Smooth muscle cell (in vitro differentiated cells): Measurements from ENCODE around the gene MINPP1. TPM values are rescaled to one million over a fixed set of nuclear protein-coding genes. Genes with fewer than 3 reads are reported as not detected.

Experiments used
- DNase-seq: peaks from one replicate; lab custom pipeline; 2025; ENCODE audit not compliant: unreplicated experiment; lab: John Stamatoyannopoulos, UW
- H2AFZ ChIP-seq: fragments of 200-600 bp; sonication (generic); 2 replicates; pipeline ENCODE4 v1.6.0; 2016; ENCODE audit warnings: antibody characterized with exemption, low read depth, mild to moderate bottlenecking
- H3F3A ChIP-seq: fragments of 200-600 bp; sonication (generic); 2 replicates; pipeline ENCODE4 v1.6.0; 2017; ENCODE audit warnings: antibody characterized with exemption, low read depth
- H3K27ac ChIP-seq: fragments of 200-600 bp; sonication (generic); 2 replicates; pipeline ENCODE4 v1.5.1; 2016; ENCODE audit warnings: low read depth, mild to moderate bottlenecking
- H3K27me3 ChIP-seq: fragments of 200-600 bp; sonication (generic); 2 replicates; pipeline ENCODE4 v1.6.1; 2016; ENCODE audit warnings: low read depth, mild to moderate bottlenecking
- H3K36me3 ChIP-seq: fragments of 200-600 bp; sonication (generic); 2 replicates; pipeline ENCODE4 v1.5.1; 2016; ENCODE audit warnings: low read depth
- H3K4me1 ChIP-seq: fragments of 200-600 bp; sonication (generic); 2 replicates; pipeline ENCODE4 v1.5.1; 2016; ENCODE audit warnings: low read depth
- H3K4me2 ChIP-seq: fragments of 200-600 bp; sonication (generic); 2 replicates; pipeline ENCODE4 v1.6.0; 2016; ENCODE audit warnings: mild to moderate bottlenecking
- H3K4me3 ChIP-seq: fragments of 200-600 bp; sonication (generic); 2 replicates; pipeline ENCODE4 v1.5.1; 2016; ENCODE audit warnings: mild to moderate bottlenecking
- H3K79me2 ChIP-seq: fragments of 200-600 bp; sonication (generic); 2 replicates; pipeline ENCODE4 v1.6.0; 2016; ENCODE audit warnings: low read depth, mild to moderate bottlenecking
- H3K9ac ChIP-seq: fragments of 200-600 bp; sonication (generic); 2 replicates; pipeline ENCODE4 v1.6.0; 2016; ENCODE audit warnings: low read depth
- H3K9me3 ChIP-seq: fragments of 200-600 bp; sonication (generic); replicated peaks from 2 replicates; pipeline ENCODE4 v1.5.1; 2016; ENCODE audit warnings: low read depth
- H4K20me1 ChIP-seq: fragments of 200-600 bp; sonication (generic); 2 replicates; pipeline ENCODE4 v1.6.0; 2016; ENCODE audit warnings: low read depth
- CTCF ChIP-seq: fragments of 200-600 bp; sonication (generic); IDR thresholded peaks from 2 replicates; pipeline ENCODE4 v1.5.1; 2017; ENCODE audit warnings: borderline replicate concordance, mild to moderate bottlenecking, antibody characterized with exemption; ENCODE audit not compliant: insufficient read depth, poor library complexity, severe bottlenecking
- WGBS: methylation state at CpG from one replicate; pipeline ENCODE4 v1.1.7; 2016; ENCODE audit warnings: low lambda C conversion rate; 5-methylcytosine and 5-hydroxymethylcytosine counted together
- polyA plus RNA-seq: library from polyadenylated mRNA; unstranded; fragments of >200 nt; fragmentation: Nextera tagmentation; extraction: Ambion mirVana; gene quantifications from 2 replicates; pipeline ENCODE4 v1.2.1, GENCODE V29; 2016
- total RNA-seq: library from RNA; depleted of rRNA; stranded (reverse); fragments of >200 nt; gene quantifications from 2 replicates; pipeline ENCODE4 v1.2.3, GENCODE V29; 2014

Gene MINPP1
- total and polyA plus RNA-seq, 2 experiments from 2014 or later: 24.5 to 31.7 TPM

DNA sequence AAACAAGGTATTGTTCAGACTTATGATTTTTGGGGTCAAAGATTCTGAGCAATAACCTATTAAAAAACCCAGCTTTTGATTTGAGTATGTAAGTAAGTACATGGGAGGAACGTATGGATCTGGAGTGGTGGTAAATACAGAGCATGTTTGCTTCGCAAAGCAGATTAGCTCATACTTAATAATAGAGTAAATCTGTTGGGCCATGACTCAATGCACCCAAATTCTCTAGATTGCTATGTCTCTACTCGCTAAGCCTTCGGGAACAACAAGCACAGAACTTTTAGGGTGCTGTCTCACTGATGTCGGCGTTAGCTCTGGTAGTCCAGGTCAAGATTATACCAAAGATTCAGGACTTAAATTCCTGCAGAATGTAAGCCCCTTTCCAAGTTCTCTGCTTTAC lies 807 bp upstream of the MINPP1 start:
- peaks cover 27% of the 10 kb centered on the region for H4K20me1 ChIP-seq
- H3K4me2 ChIP-seq: peak overlapping the region; percentile 93
- H3K27me3 ChIP-seq: no peaks in the 10 kb centered on the region
- no peak for TF ChIP-seq CTCF
- no peaks in the 10 kb centered on the region for H3K36me3 ChIP-seq
- DNase-seq: no peak
- H3K9ac ChIP-seq: peak overlapping the region; percentile 96
- no peaks in the 10 kb centered on the region for H3K9me3 ChIP-seq
- H3K4me3 ChIP-seq: peak overlapping the region; percentile 73
- H3K4me1 ChIP-seq: peaks cover 35% of the 10 kb centered on the region
- H3K79me2 ChIP-seq: peaks cover 37% of the 10 kb centered on the region
- WGBS: 31% methylated on average over 6 of the region's 6 CpGs
- no peaks in the 10 kb centered on the region for H3F3A ChIP-seq
- H3K27ac ChIP-seq: peak overlapping the region; percentile 99
- H2AFZ ChIP-seq: peak overlapping the region; percentile 77

DNA sequence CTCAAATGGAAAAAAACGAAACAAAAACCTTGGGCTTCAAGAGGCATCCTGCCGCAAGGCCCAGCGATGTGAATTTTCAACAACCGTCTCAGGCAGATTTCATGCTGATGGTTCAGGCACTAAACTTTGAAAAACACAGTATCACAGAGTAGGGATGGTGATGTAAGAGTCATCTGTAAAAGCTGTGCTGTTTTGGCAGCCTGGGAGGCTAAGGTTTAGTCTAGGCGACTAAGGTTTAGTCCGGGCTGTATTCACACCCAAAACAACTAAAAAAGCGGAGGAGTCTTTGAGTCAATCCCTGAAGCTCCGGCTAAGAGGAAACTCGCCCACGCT lies 420 bp upstream of the MINPP1 start:
- H2AFZ ChIP-seq: peak overlapping the region; percentile 77
- peaks cover 39% of the 10 kb centered on the region for H3K79me2 ChIP-seq
- H3K9ac ChIP-seq: peak overlapping the region; percentile 96
- no peak for TF ChIP-seq CTCF
- H3K4me2 ChIP-seq: peak overlapping the region; percentile 93
- H4K20me1 ChIP-seq: peaks cover 27% of the 10 kb centered on the region
- no peaks in the 10 kb centered on the region for H3K27me3 ChIP-seq
- no peaks in the 10 kb centered on the region for H3F3A ChIP-seq
- no peaks in the 10 kb centered on the region for H3K9me3 ChIP-seq
- 10% methylated on average over 10 of the region's 10 CpGs for WGBS
- no peaks in the 10 kb centered on the region for H3K36me3 ChIP-seq
- peak overlapping the region; percentile 73 for H3K4me3 ChIP-seq
- DNase-seq: no peak
- H3K27ac ChIP-seq: peak overlapping the region; percentile 99
- H3K4me1 ChIP-seq: peaks cover 35% of the 10 kb centered on the region

- peak overlapping the region; percentile 77 for H2AFZ ChIP-seq
- peak; percentile 25 for DNase-seq
- H3K27me3 ChIP-seq: no peaks in the 10 kb centered on the region
- no peaks in the 10 kb centered on the region for H3K9me3 ChIP-seq
- peak overlapping the region; percentile 93 for H3K4me2 ChIP-seq
- H3K79me2 ChIP-seq: peaks cover 39% of the 10 kb centered on the region
- peaks cover 30% of the 10 kb centered on the region for H4K20me1 ChIP-seq
- TF ChIP-seq CTCF: peak; percentile 43
- no peaks in the 10 kb centered on the region for H3K36me3 ChIP-seq
- H3K9ac ChIP-seq: peak overlapping the region; percentile 96
- H3K4me3 ChIP-seq: peak overlapping the region; percentile 73
- H3K4me1 ChIP-seq: peaks cover 35% of the 10 kb centered on the region
- H3F3A ChIP-seq: no peaks in the 10 kb centered on the region
- H3K27ac ChIP-seq: peak overlapping the region; percentile 99
- WGBS: under 1% methylated on average over 29 of the region's 41 CpGs
Observed at GRCh38 chr10:87505366-87506111, 846 bp downstream of the MINPP1 start.

DNA sequence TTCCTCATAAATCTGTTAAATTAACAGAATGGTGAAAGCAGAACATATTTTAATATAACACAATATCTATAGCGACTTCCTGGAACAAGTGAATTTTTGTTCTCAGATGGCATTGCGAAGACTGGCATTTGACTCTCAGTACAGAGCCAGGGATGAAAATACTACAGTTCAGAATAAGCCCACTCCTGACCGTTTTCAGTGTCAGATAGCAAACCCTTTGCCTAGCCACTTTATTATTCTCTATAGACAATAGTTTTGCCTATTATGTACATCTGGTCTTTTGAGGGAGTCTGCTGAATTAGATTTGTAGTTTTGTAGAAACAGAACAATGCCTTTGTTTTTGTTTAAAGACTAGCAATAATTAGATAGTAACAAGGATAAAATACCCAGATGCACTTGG lies 2.3 kb downstream of the MINPP1 start:
- peak overlapping the region; percentile 93 for H3K4me2 ChIP-seq
- H3F3A ChIP-seq: no peaks in the 10 kb centered on the region
- H3K27ac ChIP-seq: no peak overlapping the region
- no peaks in the 10 kb centered on the region for H3K36me3 ChIP-seq
- no peaks in the 10 kb centered on the region for H3K27me3 ChIP-seq
- H3K4me1 ChIP-seq: peaks cover 35% of the 10 kb centered on the region
- H2AFZ ChIP-seq: no peak overlapping the region
- DNase-seq: no peak
- no peak overlapping the region for H3K9ac ChIP-seq
- H3K79me2 ChIP-seq: peaks cover 39% of the 10 kb centered on the region
- H3K4me3 ChIP-seq: peak overlapping the region; percentile 73
- peaks cover 34% of the 10 kb centered on the region for H4K20me1 ChIP-seq
- WGBS: 96% methylated on average over 3 of the region's 3 CpGs
- no peak for TF ChIP-seq CTCF
- H3K9me3 ChIP-seq: no peaks in the 10 kb centered on the region
